ENCODE data around the gene STARD3. TPM values are rescaled to one million over a fixed set of nuclear protein-coding genes. Genes with fewer than 3 reads are reported as not detected.

STARD3 gene
- total and polyA plus RNA-seq, 2 of the 13 experiments (the other 11 are each of a cell fraction or from before 2014, with no cell fraction given), result 34.6 to 100 TPM

DNA sequence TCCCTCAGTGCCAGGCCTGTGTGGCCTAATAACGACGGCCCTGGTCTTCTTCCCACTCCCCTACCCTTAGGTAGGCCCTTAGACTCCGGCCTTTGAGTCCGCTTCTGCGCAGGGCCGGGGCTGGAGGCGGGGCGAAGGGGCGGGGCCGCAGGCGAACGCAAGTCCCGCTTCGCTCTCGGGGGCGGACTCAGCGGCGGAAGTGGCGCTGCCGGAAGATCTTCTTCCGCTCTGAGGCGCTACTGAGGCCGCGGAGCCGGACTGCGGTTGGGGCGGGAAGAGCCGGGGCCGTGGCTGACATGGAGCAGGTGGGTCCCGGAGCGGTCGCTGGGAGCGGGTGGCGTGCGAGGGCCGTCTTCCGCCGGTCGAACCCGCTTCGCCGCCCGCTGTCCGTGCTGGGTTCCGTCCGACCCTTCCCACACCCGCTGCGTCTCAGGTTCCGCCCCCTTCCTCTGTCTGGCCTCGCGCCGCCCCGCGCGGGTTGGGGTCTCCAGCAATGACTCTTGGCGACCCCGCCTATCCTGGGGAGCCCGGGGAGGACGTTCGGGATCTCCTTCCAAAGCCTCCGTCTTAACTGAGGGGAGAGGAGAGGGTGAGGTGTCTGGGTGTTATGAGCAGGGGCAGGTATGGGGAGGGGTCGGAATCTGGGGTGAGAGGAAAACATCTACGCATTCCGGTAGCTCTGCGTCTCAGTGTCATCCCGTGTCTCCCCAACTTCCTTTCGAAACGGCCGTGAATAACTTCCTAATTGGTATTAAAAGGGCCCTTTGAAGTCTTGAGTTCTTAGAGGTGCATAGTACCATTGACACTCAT, at the start of gene STARD3 (continued):
- TF ChIP-seq, protein P1, sequence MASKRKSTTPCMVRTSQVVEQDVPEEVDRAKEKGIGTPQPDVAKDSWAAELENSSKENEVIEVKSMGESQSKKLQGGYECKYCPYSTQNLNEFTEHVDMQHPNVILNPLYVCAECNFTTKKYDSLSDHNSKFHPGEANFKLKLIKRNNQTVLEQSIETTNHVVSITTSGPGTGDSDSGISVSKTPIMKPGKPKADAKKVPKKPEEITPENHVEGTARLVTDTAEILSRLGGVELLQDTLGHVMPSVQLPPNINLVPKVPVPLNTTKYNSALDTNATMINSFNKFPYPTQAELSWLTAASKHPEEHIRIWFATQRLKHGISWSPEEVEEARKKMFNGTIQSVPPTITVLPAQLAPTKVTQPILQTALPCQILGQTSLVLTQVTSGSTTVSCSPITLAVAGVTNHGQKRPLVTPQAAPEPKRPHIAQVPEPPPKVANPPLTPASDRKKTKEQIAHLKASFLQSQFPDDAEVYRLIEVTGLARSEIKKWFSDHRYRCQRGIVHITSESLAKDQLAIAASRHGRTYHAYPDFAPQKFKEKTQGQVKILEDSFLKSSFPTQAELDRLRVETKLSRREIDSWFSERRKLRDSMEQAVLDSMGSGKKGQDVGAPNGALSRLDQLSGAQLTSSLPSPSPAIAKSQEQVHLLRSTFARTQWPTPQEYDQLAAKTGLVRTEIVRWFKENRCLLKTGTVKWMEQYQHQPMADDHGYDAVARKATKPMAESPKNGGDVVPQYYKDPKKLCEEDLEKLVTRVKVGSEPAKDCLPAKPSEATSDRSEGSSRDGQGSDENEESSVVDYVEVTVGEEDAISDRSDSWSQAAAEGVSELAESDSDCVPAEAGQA (IDR thresholded peaks at IDR 0.05; ENCODE audit: low read depth), result peak; percentile 69; the same call in 1 of the 2 replicates
- TF ChIP-seq, protein P1 (CRISPR knock-in tag; IDR thresholded peaks at IDR 0.05; ENCODE audit: borderline replicate concordance), result peak; percentile 68; the same call in 1 of the 2 replicates
- TF ChIP-seq, protein P2, sequence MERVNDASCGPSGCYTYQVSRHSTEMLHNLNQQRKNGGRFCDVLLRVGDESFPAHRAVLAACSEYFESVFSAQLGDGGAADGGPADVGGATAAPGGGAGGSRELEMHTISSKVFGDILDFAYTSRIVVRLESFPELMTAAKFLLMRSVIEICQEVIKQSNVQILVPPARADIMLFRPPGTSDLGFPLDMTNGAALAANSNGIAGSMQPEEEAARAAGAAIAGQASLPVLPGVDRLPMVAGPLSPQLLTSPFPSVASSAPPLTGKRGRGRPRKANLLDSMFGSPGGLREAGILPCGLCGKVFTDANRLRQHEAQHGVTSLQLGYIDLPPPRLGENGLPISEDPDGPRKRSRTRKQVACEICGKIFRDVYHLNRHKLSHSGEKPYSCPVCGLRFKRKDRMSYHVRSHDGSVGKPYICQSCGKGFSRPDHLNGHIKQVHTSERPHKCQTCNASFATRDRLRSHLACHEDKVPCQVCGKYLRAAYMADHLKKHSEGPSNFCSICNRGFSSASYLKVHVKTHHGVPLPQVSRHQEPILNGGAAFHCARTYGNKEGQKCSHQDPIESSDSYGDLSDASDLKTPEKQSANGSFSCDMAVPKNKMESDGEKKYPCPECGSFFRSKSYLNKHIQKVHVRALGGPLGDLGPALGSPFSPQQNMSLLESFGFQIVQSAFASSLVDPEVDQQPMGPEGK (CRISPR knock-in tag; IDR thresholded peaks at IDR 0.05), result peak; percentile 63
- TF ChIP-seq MAZ (IDR thresholded peaks at IDR 0.05; ENCODE audit: borderline replicate concordance, low read depth, low read length) (peak; percentile 31; the same call in 1 of the 2 replicates), MAZ (CRISPR knock-in tag; IDR thresholded peaks at IDR 0.05; ENCODE audit: low read depth) (peak; percentile 68; the same call in 1 of the 2 replicates), ZNF282 (IDR thresholded peaks at IDR 0.05; ENCODE audit: partially characterized antibody) (no peak), ZNF337 (CRISPR knock-in tag; IDR thresholded peaks at IDR 0.05; ENCODE audit: borderline replicate concordance, low read depth) (no peak; the same call in 1 of the 2 replicates), MBNL3 (CRISPR knock-in tag; conservative IDR thresholded peaks at IDR 0.05) (no peak), ZNF292 (CRISPR knock-in tag; IDR thresholded peaks at IDR 0.05; ENCODE audit: borderline replicate concordance, low read depth) (no peak; the same call in 1 of the 2 replicates)
- TF ChIP-seq, protein P3, sequence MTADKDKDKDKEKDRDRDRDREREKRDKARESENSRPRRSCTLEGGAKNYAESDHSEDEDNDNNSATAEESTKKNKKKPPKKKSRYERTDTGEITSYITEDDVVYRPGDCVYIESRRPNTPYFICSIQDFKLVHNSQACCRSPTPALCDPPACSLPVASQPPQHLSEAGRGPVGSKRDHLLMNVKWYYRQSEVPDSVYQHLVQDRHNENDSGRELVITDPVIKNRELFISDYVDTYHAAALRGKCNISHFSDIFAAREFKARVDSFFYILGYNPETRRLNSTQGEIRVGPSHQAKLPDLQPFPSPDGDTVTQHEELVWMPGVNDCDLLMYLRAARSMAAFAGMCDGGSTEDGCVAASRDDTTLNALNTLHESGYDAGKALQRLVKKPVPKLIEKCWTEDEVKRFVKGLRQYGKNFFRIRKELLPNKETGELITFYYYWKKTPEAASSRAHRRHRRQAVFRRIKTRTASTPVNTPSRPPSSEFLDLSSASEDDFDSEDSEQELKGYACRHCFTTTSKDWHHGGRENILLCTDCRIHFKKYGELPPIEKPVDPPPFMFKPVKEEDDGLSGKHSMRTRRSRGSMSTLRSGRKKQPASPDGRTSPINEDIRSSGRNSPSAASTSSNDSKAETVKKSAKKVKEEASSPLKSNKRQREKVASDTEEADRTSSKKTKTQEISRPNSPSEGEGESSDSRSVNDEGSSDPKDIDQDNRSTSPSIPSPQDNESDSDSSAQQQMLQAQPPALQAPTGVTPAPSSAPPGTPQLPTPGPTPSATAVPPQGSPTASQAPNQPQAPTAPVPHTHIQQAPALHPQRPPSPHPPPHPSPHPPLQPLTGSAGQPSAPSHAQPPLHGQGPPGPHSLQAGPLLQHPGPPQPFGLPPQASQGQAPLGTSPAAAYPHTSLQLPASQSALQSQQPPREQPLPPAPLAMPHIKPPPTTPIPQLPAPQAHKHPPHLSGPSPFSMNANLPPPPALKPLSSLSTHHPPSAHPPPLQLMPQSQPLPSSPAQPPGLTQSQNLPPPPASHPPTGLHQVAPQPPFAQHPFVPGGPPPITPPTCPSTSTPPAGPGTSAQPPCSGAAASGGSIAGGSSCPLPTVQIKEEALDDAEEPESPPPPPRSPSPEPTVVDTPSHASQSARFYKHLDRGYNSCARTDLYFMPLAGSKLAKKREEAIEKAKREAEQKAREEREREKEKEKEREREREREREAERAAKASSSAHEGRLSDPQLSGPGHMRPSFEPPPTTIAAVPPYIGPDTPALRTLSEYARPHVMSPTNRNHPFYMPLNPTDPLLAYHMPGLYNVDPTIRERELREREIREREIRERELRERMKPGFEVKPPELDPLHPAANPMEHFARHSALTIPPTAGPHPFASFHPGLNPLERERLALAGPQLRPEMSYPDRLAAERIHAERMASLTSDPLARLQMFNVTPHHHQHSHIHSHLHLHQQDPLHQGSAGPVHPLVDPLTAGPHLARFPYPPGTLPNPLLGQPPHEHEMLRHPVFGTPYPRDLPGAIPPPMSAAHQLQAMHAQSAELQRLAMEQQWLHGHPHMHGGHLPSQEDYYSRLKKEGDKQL (CRISPR knock-in tag; IDR thresholded peaks at IDR 0.05; ENCODE audit: low read depth), result no peak
- TF ChIP-seq, protein P4, sequence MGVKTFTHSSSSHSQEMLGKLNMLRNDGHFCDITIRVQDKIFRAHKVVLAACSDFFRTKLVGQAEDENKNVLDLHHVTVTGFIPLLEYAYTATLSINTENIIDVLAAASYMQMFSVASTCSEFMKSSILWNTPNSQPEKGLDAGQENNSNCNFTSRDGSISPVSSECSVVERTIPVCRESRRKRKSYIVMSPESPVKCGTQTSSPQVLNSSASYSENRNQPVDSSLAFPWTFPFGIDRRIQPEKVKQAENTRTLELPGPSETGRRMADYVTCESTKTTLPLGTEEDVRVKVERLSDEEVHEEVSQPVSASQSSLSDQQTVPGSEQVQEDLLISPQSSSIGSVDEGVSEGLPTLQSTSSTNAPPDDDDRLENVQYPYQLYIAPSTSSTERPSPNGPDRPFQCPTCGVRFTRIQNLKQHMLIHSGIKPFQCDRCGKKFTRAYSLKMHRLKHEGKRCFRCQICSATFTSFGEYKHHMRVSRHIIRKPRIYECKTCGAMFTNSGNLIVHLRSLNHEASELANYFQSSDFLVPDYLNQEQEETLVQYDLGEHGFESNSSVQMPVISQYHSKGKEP (CRISPR knock-in tag; IDR thresholded peaks at IDR 0.05), result peak; percentile 78; the same call in 1 of the 2 replicates

Measured in HepG2 (cell line).